Fibroblast of pulmonary artery (primary cell): ENCODE results near the gene MIAT.

Experiments
- DNase-seq: peaks from one replicate; pipeline ENCODE4 v3.0.0-alpha.2; 2010; ENCODE audit warnings: low read depth
- H3K4me3 ChIP-seq: replicated peaks from 2 replicates; pipeline ENCODE4 v1.5.1; 2011; ENCODE audit warnings: low read depth, mild to moderate bottlenecking, control low read depth, low read length, moderate library complexity
- CTCF ChIP-seq: IDR thresholded peaks from 2 replicates; pipeline ENCODE4 v1.5.1; 2011; ENCODE audit warnings: mild to moderate bottlenecking, control low read depth, low read length, inconsistent platforms; ENCODE audit errors: missing control alignments

The MIAT gene

GRCh38 chr22:26681395-26681821 is 24.0 kb downstream of the MIAT start:
- peak; percentile 7 for TF ChIP-seq CTCF
- no peak overlapping the region for H3K4me3 ChIP-seq
- DNase-seq: peak; percentile 94

- no peak for DNase-seq
Measured at GRCh38 chr22:26684168-26684567, 26.8 kb downstream of the MIAT start.

GRCh38 chr22:26685601-26686000 is 28.2 kb downstream of the MIAT start:
- TF ChIP-seq CTCF: no peak

More at GRCh38 chr22:26684168-26684567, 26.8 kb downstream of the MIAT start:
- H3K4me3 ChIP-seq: no peak overlapping the region
- TF ChIP-seq CTCF: no peak

GRCh38 chr22:26687439-26687838 is 30.1 kb downstream of the MIAT start:
- no peak for DNase-seq
- H3K4me3 ChIP-seq: no peak overlapping the region
- no peak for TF ChIP-seq CTCF

More at GRCh38 chr22:26685601-26686000, 28.2 kb downstream of the MIAT start:
- DNase-seq: no peak
- no peak overlapping the region for H3K4me3 ChIP-seq

GRCh38 chr22:26689513-26690301 is 32.3 kb downstream of the MIAT start:
- DNase-seq: peak; percentile 10
- H3K4me3 ChIP-seq: no peak overlapping the region
- TF ChIP-seq CTCF: no peak

GRCh38 chr22:26690654-26691376 is 33.4 kb downstream of the MIAT start:
- H3K4me3 ChIP-seq: no peak overlapping the region
- no peak for TF ChIP-seq CTCF
- DNase-seq: no peak

GRCh38 chr22:26691377-26691716 is 34.0 kb downstream of the MIAT start:
- no peak overlapping the region for H3K4me3 ChIP-seq
- TF ChIP-seq CTCF: no peak
- no peak for DNase-seq
